Activated CD8-positive, alpha-beta memory T cell treated with anti-CD3 and anti-CD28 coated beads for 4 hours (primary cell): ENCODE measurements around the gene CYTH4.
"Not testable (repeated sequence)": the region's sequence is repeated elsewhere in the genome, so short reads cannot be mapped to it uniquely, and the experiment has no call there.

ENCODE experiments used
- DNase-seq, 2 donors: peaks; one replicate each; pipeline ENCODE4 v3.0.0-alpha.2; 2020; ENCODE audit warnings: low read depth in 2 of 2

Gene CYTH4, protein sequence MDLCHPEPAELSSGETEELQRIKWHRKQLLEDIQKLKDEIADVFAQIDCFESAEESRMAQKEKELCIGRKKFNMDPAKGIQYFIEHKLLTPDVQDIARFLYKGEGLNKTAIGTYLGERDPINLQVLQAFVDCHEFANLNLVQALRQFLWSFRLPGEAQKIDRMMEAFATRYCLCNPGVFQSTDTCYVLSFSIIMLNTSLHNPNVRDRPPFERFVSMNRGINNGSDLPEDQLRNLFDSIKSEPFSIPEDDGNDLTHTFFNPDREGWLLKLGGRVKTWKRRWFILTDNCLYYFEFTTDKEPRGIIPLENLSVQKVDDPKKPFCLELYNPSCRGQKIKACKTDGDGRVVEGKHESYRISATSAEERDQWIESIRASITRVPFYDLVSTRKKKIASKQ

DNA sequence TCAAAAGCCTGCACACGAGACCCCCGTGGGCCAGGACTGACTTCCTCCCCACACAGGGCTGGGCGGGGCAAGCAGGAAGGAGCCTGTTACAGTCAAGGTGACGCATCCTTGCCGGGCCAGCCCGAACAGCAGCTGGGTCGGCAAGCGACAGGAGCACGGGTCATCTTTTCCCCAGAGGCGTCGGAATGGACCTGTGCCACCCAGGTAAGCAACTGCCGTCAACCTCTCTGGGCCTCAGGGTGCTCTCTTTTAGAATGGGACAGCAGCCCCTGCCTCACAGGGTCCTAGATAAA, at the start of gene CYTH4:
Gene CYTH4, plus strand, starts transcription at position 124 of the 293 bp plus-strand sequence. Its CDS starts 62 bp downstream, at position 186.
- DNase-seq: peak; percentile 58 to 60

DNA sequence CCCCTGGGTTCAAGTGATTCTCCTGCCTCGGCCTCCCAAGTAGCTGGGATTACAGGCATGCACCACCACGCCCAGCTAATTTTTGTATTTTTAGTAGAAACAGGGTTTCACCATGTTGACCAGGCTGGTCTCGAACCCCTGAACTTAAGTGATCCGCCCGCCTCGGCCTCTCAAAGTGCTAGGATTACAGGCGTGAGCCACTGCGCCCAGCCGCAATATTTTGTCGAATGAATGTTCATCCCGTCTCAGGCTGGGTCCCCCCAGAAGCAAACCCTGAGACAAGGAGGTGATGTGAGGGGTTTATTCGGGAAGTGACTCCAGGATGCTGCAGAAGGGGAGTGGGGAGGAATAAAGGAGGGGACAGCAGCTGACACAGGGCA, 48.9 kb upstream of the CYTH4 start:
- DNase-seq: not testable (repeated sequence)

DNA sequence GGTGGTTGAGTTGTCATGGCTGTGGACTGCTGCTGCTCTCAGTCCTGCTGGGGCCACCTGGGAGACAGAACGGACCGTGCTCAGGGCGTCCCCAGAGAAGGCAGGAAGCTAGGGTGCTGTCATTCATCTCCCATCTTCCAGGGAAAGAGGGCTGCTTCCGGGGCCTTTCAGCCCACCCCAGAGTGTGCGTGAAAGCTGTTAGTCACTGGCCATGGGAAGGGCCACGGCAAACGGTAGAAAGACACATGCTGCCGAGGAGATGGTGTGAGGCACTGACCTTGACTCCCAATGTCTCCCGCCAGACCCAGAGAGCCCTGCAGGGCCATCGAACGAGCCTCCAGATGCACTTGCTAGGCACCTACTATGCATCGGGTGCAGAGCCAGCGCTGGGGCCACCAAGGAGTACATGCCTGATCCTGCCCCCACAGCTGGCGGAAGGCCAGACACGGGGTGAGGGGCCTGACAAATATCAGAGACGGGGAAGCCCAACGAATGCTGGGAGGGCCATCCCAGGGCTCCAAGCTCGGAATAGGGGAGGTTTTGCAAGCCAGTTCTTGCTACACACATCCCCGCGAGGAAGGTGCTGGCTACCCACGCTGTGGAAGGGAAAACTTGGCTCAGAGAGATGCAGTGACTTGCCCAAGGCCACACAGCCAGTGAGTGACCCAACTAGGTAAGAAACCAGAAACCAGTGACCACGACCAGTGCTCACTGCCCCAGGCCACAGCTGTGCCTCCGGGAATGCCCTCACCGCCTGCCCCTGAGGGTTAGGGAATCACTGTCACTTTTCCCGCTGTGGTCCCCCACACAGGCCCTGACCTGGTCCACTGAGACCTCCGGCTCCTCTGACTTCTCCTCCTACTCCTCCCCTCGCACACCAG, 48.3 kb upstream of the CYTH4 start:
- DNase-seq: no peak

DNA sequence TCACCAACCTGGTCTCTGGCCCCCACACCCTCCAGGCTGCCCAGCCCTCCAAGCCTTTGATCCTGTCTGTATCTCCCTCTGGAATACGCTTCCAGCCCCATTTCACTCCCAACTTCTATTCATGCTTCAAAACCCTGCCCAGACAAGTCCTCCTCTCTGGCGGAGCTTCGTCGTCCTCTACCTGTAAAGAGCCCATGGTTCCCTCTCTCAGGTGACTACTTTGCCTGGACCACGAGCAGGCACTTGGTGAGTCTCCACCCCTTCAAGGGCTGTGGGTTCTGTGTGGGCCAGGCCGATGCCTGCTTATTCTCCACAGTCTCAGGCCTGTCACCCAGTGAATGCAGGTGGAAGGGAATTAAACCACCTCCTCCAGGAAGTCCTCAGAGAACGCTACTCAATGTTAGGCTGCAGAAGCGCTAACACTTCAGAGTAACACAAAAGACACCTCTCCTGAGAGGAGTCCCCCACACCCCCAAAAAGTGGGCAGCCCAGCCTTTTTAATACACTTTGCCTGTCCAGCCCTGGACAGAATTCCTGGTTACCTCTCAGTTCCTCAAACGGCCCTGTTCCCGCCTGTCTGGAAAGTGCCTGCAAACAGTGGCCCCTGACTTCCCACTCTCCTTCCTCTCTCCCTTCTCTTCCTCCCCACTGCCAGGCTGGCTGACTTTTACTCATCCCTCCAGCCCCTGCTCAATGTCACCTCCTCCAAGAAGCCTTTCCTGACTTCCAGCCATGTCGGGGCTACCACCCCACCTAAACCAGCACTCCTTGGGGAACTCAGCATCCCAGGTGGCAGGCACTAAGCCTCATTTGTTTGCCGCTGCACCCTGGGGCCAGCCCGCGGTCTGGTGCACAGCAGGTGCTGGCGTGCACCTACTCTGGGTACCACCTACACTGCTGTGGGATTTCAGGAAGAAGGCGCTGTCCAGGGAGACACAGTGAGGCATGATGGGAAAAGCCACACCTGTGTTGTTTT, 47.3 kb upstream of the CYTH4 start:
- DNase-seq: no peak

DNA sequence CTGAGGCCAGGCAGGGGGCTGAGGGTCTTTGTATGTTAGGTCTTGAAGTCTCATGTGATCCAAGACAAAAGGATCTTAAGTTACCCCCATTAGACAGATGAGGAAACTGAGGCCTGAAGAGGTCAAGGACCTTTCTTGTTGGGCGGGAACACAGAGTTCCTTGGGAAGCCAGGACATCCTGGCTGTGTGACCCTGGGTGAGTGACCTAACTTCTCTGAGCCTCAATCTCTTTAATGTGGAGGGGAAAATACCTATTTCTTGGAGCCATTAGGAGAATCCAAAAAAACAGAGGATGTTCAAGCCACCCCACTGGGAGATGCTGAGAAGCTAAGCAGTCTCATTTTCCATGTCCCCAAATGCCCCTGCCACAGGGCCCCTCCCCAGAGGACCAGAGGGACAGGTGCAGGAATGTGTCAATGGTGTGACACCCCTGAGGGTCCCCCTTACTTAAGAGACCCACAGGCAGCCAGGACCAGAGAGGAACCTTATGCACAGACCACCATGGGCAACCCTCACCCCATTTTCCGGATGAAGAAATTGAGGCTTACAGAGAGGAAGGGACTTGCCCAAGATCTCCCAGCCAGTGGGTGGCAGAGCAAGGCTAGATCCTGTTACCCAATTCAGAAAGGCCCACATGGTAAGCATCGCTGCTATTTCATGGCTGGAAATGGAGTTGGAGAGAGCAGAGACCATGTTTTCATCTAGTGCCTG, 46.3 kb upstream of the CYTH4 start:
- no peak for DNase-seq

DNA sequence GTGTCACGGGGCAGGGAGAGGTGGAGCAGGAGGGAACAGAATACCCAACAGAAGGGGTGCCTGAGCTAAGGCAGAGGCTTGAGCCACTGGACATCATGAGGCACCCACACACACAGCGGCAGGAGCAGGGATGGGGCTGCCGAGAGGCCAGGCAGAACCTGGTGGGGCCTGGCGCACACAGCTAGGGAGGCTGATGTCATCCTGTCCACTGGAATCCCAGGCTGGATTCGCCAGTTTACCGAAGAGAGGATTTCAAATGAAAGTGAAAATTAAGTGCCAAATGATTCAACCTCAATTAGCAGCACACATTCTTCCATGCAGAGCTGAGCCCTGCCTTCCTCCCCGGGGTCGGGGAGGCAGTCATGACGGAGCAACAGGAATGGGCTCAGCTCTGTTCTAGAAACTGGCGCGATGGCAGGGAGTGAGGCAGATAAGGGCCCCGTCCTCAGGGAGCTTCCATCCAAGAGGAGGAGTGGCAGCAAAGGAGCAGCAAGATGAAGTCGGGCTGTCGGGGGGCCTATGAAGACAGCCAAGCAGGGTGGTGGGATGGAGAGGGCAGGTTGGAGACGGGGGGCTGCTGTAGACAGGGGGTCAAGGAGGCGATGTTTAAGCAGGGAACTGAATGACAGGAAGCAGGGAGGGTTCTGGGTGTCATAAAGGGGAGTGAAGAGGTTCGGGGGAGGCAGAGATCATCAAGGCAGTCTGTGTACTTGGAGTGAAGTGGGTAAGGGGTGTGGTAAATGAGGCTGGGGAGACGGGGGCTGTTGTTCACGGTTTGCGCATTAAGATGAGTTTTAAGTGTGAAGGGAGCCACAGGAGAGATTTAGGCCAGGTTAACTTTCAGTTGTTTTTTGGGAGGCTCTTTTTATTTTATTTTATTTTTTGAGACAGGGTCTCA, 44.7 kb upstream of the CYTH4 start:
- DNase-seq: no peak

DNA sequence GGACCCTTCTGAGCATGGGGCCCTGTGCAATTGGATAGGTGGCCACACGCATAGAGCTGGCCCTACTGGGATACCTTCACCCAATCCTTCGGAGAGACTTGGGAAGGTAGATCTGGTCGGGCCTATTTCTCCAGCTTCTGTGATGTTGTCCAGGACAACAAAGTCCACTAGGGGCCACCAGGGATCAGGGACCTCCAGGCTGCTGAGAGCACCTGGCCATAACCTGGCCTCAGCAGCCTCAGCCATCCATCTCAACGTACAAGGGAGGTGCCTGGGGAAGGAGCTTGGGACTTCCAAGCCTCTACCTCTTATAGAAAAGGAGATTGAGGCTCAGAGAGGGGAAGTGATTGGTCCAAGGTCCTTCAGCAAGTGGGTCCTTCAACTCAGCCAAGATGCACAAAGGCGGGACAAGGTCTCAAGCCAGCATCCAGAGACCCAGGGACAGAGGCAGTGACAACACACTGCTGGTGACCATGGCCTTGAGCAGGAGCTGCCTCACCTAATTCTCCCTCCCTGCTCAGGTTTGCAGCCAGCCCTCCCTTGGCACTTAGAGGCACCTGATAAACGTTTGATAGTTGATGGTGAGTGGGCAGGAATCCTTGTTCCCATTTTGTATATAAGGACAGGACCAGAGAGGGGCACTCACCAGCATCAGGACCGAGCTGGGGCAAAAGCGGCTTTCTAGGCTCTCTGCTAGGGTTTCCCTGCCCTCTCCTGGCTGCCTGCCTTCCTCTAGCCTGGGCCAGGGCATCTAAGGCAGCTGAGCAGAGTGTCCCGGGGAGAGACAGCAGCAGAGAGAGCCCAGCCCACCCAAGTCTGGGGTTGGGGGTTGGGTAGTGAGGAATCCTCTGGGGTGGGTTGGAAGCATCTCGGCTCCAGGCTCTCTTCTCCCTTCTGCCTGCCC, 42.7 kb upstream of the CYTH4 start:
- DNase-seq: no peak

DNA sequence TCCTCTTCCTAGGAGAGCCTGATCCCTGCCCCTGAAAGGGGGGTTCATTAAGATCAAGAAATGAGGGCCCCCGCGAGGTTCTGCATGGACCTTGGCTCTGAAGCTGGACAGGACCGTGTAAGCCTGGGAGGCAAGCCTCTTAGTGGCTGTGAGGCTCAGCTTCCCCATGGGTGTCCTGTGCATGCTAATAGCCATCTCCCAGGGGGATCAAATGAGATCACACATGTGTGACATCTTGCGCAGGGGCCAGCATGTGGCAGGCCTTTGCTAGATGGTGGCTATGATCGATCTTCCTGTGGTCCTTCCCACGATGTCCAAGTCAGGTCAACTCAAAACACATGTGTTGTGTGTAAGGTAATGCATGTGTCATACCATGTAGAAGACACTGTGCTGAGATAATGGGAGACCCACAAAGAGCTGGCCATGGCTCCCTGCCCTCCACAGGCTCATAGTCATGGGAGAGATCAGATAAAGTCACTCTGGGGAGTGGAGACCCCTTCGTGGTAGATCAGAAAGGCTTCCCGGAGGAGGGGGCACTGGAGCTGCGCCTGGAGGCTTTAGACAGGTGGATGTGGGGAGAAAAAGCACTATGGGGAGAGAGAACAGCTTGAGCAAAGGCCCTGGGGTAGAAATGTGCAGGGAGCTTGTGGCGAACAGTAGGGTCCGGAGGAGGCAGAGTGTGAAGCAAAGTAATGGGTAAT, 41.9 kb upstream of the CYTH4 start:
- no peak for DNase-seq

DNA sequence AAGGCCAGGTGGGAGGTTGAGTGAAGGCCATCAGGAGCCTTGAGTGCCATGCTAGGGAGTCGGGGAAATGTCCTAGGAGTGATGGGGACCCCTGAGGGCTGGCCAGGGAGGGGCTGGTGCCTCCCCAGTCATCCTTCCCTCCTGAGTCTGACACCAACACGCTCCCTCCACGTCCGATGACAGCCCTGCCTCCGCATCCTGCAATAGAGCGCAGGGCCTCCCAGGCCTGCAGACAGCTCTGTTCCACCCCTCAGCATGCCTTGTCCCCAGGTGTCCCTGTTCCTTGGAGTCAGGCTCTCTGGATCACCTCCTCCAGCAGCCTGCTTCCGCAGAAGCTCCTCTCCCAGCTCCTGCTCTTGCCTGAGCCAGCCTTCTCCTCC, 41.4 kb upstream of the CYTH4 start:
- DNase-seq: no peak

DNA sequence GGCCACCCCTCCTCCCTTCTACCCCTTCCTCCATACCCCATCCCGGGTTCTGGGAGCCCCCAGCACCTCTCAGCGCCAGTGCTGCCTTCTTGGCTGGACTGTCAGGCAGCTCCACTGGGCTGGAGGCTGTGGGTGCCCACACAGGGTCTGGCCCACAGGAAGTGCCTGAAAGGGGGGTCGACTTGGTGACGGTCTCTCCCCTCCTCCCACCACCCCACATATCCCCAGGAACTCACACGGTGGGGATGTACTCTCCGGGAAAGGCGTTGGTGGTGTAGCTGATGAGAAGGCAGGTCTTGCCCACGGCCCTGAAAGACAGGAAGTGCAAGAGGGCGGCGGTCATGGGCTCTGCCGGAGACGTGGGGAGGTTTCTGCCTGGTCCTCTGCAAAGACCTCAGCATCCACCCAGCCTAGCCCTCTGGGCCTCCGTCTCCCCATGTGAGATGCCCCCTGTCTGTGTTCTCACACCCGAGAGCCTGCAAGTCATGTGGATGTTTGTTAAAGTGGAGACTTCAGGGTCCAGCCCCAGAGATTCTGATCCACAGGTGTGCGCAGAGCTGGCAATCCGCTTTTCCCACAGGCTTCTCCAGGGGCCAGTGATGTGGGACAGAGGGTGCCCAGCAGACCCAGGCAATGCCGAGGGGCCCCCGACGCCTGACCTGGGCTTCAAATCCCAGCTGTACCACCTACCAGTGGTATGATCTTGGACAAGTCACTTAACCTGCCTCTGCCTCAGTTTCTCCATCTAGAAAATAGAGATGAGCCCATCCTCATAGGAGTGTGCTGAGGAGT, 40.8 kb upstream of the CYTH4 start:
- no peak for DNase-seq

DNA sequence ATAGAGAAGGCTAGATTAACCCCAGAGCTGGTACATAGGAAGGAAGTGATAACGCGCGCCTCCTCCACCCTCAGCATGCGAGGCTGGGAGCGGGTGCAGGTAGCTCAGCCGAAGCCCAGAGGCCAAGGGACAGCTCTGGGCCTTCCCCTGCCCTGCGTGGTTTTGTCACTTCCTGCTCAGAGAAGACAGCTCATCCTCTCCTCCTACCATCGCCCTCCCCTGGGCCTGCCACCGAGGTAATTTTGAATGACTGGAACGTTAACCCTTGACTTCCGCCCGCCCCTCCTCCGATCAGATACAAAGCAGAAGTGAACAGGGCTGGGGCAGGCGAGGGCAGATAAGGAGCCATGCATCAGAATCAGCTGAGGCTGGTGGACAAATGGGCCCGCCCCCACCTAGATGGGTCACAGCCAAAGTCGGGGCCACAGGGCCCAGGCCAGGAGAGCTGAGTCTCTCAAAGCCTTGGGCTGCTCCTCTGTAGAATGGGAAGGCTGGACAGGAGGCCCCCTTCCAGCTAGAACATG, 39.9 kb upstream of the CYTH4 start:
- peak; percentile 81 to 92 for DNase-seq

DNA sequence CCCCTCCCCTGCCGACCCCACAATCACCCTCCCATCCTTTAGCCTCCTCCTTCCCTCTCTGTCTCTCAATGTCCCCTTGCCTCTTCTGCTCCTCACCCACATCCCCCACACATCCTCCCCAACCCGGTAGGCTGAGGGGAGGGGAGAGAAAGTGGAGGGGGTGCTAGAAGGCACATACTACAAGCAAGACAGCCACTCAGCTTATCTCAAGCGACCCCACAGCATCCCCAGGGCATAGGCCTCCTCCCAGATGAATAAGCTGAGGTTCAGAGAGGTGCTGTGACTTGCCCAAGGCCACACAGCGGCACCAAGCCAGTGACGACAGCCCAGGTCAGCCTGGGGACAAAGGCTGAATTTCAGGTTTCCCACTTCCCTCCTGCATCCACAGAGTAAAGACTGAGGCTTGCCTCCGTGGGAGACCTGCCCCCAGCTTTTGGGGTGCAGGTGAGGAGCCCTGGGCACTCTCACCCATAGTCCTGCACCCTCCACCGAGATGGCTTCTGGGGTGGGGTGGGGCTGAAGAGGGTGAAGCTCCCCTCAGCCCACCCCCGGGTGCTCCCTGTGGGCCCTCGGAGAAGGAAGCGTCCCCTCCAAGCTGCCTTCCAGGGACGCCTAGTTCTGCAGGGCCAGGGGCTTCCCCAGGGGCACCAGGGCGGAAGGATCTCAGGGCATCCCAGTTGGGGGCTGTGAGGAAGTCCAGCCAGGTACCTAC, 38.8 kb upstream of the CYTH4 start:
- no peak for DNase-seq

DNA sequence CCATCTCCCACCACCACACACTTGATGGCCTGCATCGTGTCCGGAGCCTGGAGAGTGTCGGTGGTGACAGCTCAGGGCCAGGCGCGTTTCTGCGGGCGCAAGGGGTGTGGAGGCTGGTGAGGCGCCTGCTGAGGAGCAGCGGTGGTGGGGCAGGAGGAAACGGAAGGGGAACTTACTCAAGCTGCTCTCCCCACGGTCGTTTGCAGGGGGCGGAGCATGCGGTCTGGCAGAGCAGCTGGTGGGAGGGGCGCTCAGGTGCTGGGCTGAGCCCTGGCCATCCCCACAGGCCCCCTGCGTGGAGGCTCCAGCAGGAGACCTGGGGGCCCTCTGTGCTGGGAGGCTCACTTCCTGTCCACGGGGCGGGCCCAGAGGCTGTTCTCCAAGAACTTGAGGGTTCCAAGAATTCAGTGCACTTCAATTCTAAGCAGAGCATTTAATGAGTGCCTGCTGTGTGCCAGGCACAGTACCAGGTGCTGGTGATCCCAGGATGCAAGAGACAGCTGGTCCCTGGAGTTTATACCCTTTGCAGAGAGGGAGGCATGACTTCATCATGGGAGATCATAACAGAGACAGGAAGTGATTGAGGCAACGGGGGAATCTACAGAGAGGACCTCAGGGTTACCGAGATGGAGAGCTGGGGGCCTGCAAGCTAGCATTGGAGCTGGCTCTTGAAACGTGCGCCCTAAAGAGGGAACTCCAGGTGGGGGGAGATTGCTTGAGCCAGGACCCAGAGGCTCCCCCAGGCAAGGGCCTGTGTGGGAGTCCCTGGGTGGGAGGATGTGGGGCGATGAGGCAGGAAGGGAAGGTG, 38.0 kb upstream of the CYTH4 start, which contains the start of gene RAC2:
Gene RAC2, minus strand, starts transcription at position 156 of the 808 bp plus-strand sequence. Its CDS starts 121 bp downstream, at position 35.
- peak; percentile 77 to 82 for DNase-seq

DNA sequence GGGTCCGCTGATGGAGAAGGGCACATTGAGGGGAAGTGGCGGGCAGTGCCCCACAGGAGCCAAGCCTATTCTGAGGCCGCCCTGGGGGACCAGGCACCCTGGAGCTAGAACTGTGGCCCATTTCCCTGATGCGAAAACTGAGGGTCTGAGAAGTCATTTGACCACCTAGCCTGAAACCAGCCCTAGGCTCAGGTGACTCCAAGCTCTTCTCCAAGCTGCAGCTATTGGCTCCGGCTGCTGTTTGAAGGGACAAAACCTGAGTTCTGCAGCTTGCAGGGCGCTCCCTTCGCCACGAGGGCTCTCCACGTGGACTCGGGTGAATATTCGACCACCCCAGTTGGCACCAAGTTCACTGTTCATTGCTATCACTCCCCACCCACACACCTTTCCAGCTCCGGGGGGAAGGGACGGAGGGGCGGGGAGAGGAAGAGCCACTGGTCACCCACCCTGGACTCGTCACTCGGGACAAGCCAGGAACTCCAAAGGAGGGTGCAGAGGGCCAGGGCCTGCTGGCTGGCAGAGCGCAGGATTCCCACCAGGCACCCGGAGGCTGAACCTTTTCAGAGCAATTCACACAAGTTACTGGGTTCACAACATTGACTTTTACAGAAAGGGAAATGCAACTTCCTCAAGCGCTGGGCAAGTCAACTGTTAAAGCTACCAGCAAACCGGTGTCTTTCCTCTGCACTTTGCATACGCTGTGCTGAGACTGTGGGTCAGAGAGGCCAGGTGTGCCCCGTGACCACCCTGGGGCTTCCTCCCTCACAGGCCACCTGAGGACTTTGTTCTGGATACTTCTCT, 37.2 kb upstream of the CYTH4 start:
- DNase-seq: no peak

DNA sequence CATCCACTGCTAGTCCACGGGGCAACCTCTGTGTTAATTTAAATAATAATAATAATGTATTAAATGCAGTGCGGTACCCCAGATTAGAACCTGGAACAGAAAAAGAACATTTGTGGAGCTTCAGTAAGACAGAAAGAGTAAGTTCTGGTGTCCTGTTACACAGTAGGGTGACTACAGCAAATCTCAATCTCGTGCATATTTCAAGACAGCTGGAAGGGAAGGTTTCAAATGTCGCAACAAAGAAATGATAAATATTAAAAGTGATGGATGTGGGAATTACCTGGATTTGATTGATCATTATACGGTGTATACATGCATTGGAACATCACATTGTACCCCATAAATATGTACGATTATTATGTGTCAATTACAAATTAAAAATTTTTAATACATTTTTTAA, 36.6 kb upstream of the CYTH4 start:
- no peak for DNase-seq
